Measurements from ENCODE around the gene TSHZ2. TPM values are rescaled to one million over a fixed set of nuclear protein-coding genes. Genes with fewer than 3 reads are reported as not detected.
"Not testable (repeated sequence)": the region's sequence is repeated elsewhere in the genome, so short reads cannot be mapped to it uniquely, and the experiment has no call there.

The TSHZ2 gene
- total RNA-seq, 4 donors from 2014 or later = 10.3 to 15.0 (median 12.9) TPM

- no peak for DNase-seq (ENCODE audit: extremely low spot score)
- TF ChIP-seq, protein P1, sequence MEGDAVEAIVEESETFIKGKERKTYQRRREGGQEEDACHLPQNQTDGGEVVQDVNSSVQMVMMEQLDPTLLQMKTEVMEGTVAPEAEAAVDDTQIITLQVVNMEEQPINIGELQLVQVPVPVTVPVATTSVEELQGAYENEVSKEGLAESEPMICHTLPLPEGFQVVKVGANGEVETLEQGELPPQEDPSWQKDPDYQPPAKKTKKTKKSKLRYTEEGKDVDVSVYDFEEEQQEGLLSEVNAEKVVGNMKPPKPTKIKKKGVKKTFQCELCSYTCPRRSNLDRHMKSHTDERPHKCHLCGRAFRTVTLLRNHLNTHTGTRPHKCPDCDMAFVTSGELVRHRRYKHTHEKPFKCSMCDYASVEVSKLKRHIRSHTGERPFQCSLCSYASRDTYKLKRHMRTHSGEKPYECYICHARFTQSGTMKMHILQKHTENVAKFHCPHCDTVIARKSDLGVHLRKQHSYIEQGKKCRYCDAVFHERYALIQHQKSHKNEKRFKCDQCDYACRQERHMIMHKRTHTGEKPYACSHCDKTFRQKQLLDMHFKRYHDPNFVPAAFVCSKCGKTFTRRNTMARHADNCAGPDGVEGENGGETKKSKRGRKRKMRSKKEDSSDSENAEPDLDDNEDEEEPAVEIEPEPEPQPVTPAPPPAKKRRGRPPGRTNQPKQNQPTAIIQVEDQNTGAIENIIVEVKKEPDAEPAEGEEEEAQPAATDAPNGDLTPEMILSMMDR (IDR thresholded peaks at IDR 0.05) = no peak
- TF ChIP-seq POLR2A (IDR thresholded peaks at IDR 0.05; ENCODE audit: low read depth) (no peak), EP300 (IDR thresholded peaks at IDR 0.05) (no peak), POLR2AphosphoS5 (IDR thresholded peaks at IDR 0.05) (no peak)
- no peak overlapping the region for H3K4me3 ChIP-seq
- intact Hi-C loops (cut with DNase I) = no loop called here
- 85% methylated on average over 6 of the region's 6 CpGs for WGBS
- no peaks in the 10 kb centered on the region for H3K36me3 ChIP-seq
- no peak overlapping the region for H3K27ac ChIP-seq (replicated peaks in 1 of 4)
- no peaks in the 10 kb centered on the region for H3K4me1 ChIP-seq
- H3K27me3 ChIP-seq = no peaks in the 10 kb centered on the region
- no peaks in the 10 kb centered on the region for H3K9me3 ChIP-seq
These were observed 454.7 kb downstream of the TSHZ2 start for GRCh38 chr20:53426766-53427312.

- Histone ChIP-seq H3K27ac (replicated peaks in 1 of 4) (no peak overlapping the region), H3K4me1 (no peaks in the 10 kb centered on the region), H3K36me3 (no peaks in the 10 kb centered on the region), H3K27me3 (no peaks in the 10 kb centered on the region), H3K4me3 (no peak overlapping the region), H3K9me3 (no peaks in the 10 kb centered on the region)
- DNase-seq (ENCODE audit: extremely low spot score) = no peak
- TF ChIP-seq EP300 (IDR thresholded peaks at IDR 0.05) (no peak), POLR2A (IDR thresholded peaks at IDR 0.05; ENCODE audit: low read depth) (no peak)
- intact Hi-C loops (cut with DNase I) = no loop called here
- WGBS = 81% methylated on average over 2 of the region's 2 CpGs
These were observed 455.8 kb downstream of the TSHZ2 start for GRCh38 chr20:53427951-53428350.

GRCh38 chr20:53428588-53428987 lies 456.4 kb downstream of the TSHZ2 start:
- TF ChIP-seq, protein P1 (IDR thresholded peaks at IDR 0.05) = no peak
- intact Hi-C loops (cut with DNase I) = no loop called here
- Histone ChIP-seq H3K4me1 (no peaks in the 10 kb centered on the region), H3K27ac (replicated peaks in 1 of 4) (no peak overlapping the region), H3K27me3 (no peaks in the 10 kb centered on the region), H3K36me3 (no peaks in the 10 kb centered on the region), H3K4me3 (no peak overlapping the region), H3K9me3 (no peaks in the 10 kb centered on the region)
- DNase-seq (ENCODE audit: extremely low spot score) = no peak
- 71% methylated on average over 3 of the region's 3 CpGs for WGBS

DNA sequence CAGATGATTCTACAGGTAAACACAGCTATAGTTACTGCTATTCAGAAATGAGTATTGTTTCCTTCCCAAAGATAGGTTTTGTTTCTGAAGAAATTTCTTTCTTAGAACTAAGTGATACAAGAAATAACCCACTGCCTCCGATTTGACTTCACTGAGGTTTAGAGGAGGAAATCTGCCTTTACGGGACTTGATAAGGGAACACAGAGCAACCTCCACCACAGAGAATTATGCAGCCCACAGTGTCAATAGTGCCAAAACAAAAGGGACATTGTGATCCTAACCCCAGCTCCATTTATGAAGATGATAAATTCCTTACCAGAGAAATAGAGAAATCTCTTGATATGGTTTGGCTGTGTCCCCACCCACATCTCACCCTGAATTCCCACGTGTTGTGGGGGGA lies 456.8 kb downstream of the TSHZ2 start:
- Histone ChIP-seq H3K9me3 (no peaks in the 10 kb centered on the region), H3K36me3 (no peaks in the 10 kb centered on the region), H3K27ac (replicated peaks in 1 of 4) (no peak overlapping the region), H3K4me1 (no peaks in the 10 kb centered on the region), H3K27me3 (no peaks in the 10 kb centered on the region), H3K4me3 (no peak overlapping the region)
- no peak for DNase-seq (ENCODE audit: extremely low spot score)
- WGBS = 74% methylated on average over 3 of the region's 3 CpGs
- intact Hi-C loops (cut with DNase I) = no loop called here
- TF ChIP-seq POLR2A (IDR thresholded peaks at IDR 0.05; ENCODE audit: low read depth) (no peak), EP300 (IDR thresholded peaks at IDR 0.05) (no peak), POLR2AphosphoS5 (IDR thresholded peaks at IDR 0.05) (no peak)
- TF ChIP-seq, protein P1 (IDR thresholded peaks at IDR 0.05) = no peak

DNA sequence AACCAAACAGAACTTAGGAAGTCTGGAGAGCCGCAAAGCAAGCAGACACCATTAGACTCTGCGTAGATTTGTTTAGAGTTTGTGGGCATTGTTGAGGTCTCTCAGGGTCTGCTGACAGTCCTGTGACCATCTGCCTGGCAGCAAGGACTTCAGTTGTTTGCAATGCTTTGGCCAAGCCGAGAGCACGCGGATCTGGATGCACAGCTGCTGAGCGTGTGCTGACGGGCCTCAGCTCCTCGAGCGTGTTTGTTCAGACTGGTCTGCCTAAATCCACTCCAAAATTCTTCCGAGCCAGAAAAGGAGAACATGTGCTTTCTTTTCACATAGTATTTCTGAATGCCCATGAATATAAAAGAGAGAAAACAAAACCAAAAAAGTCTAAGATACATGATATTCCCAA lies 462.5 kb downstream of the TSHZ2 start:
- intact Hi-C loops (cut with DNase I) = no loop called here
- Histone ChIP-seq H3K4me3 (no peak overlapping the region), H3K4me1 (no peaks in the 10 kb centered on the region), H3K27ac (replicated peaks in 1 of 4) (no peak overlapping the region), H3K36me3 (no peaks in the 10 kb centered on the region), H3K27me3 (no peaks in the 10 kb centered on the region), H3K9me3 (no peaks in the 10 kb centered on the region)
- TF ChIP-seq POLR2AphosphoS5 (IDR thresholded peaks at IDR 0.05) = no peak
- no peak for TF ChIP-seq POLR2A (IDR thresholded peaks at IDR 0.05; ENCODE audit: low read depth)
- TF ChIP-seq, protein P1 (IDR thresholded peaks at IDR 0.05) = no peak
- no peak for TF ChIP-seq EP300 (IDR thresholded peaks at IDR 0.05)
- 75% methylated on average over 10 of the region's 10 CpGs for WGBS
- DNase-seq (ENCODE audit: extremely low spot score) = no peak

DNA sequence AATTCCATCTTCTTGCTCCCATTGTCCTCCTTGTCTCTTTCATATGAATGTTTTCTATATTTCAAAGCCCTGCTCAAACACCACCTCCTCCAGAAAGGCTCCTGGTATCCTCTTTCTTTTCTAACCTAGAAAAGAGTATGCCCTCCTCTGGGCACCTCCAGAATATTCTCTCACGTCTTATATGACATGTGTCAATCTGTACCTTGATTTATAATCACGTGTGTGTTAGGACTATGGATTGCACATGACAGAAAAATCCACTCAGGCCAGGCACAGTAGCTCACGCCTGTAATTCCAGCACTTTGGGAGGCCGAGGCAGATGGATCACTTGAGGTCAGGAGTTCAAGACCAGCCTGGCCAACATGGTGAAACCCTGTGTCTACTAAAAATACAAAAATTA lies 464.8 kb downstream of the TSHZ2 start:
- H3K4me3 ChIP-seq; H3K36me3 ChIP-seq; H3K4me1 ChIP-seq; DNase-seq (ENCODE audit: extremely low spot score); H3K27ac ChIP-seq (replicated peaks in 1 of 4); intact Hi-C loops (cut with DNase I); H3K27me3 ChIP-seq; H3K9me3 ChIP-seq: not testable (repeated sequence)
- WGBS = 88% methylated on average over 4 of the region's 4 CpGs

Data from esophagus muscularis mucosa (tissue), 4 donors.